ENCODE measurements around the gene MINAR2. TPM values are rescaled to one million over a fixed set of nuclear protein-coding genes. Genes with fewer than 3 reads are reported as not detected.

MINAR2 gene
- total and polyA plus RNA-seq, 9 of the 15 experiments (the other 6 are each of a cell fraction or from before 2014, with no cell fraction given) = not detected

GRCh38 chr5:129766798-129767197 lies 18.9 kb downstream of the MINAR2 start (continued):
- no peak for TF ChIP-seq PREB (CRISPR knock-in tag; IDR thresholded peaks at IDR 0.05)
- no peak for TF ChIP-seq ETV6 (IDR thresholded peaks at IDR 0.05; ENCODE audit: borderline replicate concordance in 1 of 2, low read depth in 2 of 2, low read length in 1 of 2)
- no peak for TF ChIP-seq ETV6 (CRISPR knock-in tag; IDR thresholded peaks at IDR 0.05; ENCODE audit: borderline replicate concordance)
- TF ChIP-seq TGIF2 (CRISPR knock-in tag; IDR thresholded peaks at IDR 0.05) = no peak
- no peak for TF ChIP-seq HDAC6 (IDR thresholded peaks at IDR 0.05; ENCODE audit: low read depth, low read length)

- Histone ChIP-seq H3K79me2 (ENCODE audit: control insufficient read depth, insufficient read depth, low read length) (no peaks in the 10 kb centered on the region), H3K4me2 (ENCODE audit: insufficient read depth, low read length) (no peak overlapping the region), H3K4me3 (no peak overlapping the region), H3K36me3 (ENCODE audit: control insufficient read depth, insufficient read depth, low read length) (no peaks in the 10 kb centered on the region), H2AFZ (ENCODE audit: low read depth, low read length) (no peak overlapping the region), H3K9ac (ENCODE audit: insufficient read depth in 1 of 2, low read depth in 2 of 2, low read length in 2 of 2) (no peak overlapping the region), H3K9me1 (ENCODE audit: control insufficient read depth, insufficient read depth, low read length) (no peaks in the 10 kb centered on the region), H3K27me3 (ENCODE audit: control insufficient read depth in 2 of 2, insufficient read depth in 2 of 2, low read length in 2 of 2) (no peaks in the 10 kb centered on the region), H3K4me1 (replicated peaks in 1 of 2; ENCODE audit: control insufficient read depth in 2 of 2, insufficient read depth in 2 of 2, low read length in 2 of 2) (no peaks in the 10 kb centered on the region), H4K20me1 (replicated peaks; ENCODE audit: control insufficient read depth, insufficient read depth, low read length) (no peaks in the 10 kb centered on the region), H3K27ac (ENCODE audit: extremely low read depth, low read depth, low read length) (no peak overlapping the region), H3K9me3 (replicated peaks; ENCODE audit: control insufficient read depth, insufficient read depth, low read depth, low read length) (no peaks in the 10 kb centered on the region)
- ChIA-PET CTCF (ENCODE audit: low intra/inter-chr PET ratio) (interaction anchor here (2.1 to 2.7 kb wide), 2 partner anchors 862 to 1554 kb away, joined by 17 to 21 read pairs; no protein-coding TSS in a partner anchor), POLR2A (no interaction called here)
- peak; percentile 58 to 85 (median 74) for DNase-seq (ENCODE audit: extremely low read depth in 1 of 4, low spot score in 3 of 4)
- intact Hi-C loops (cut with micrococcal nuclease) (loop anchor here (1.0 to 5.0 kb wide), 4 partner anchors 596 to 1891 kb away; no protein-coding TSS in a partner anchor), in situ Hi-C loops (cut with MboI) (loop anchor here (25.0 kb wide), 1 partner anchor 1906 kb away; no protein-coding TSS in a partner anchor)
- FAIRE-seq = peak; percentile 94
- ATAC-seq = peak; percentile 99
- WGBS (ENCODE audit: insufficient coverage, low coverage, missing lambda C conversion rate) = 2% methylated on average over 3 of the region's 3 CpGs
- BruUV-seq (replicated peaks) = no TSS peak
- TF ChIP-seq CTCFL (IDR thresholded peaks at IDR 0.05; ENCODE audit: borderline replicate concordance, insufficient read depth, low read depth, low read length, poor library complexity, severe bottlenecking) (peak; percentile 3), KLF16 (IDR thresholded peaks at IDR 0.05) (peak; percentile 60; the same call in 1 of the 2 replicates), MAZ (CRISPR knock-in tag; conservative IDR thresholded peaks at IDR 0.05 in 1 of 2, IDR thresholded peaks at IDR 0.05 in 1 of 2) (peak in 1 of 2 experiments; percentile 37; a peak in 1 of 4 replicates), PHF8 (IDR thresholded peaks at IDR 0.05; ENCODE audit: borderline replicate concordance, low read length) (no peak), ZFX (CRISPR knock-in tag; IDR thresholded peaks at IDR 0.05) (no peak), MTA2 (IDR thresholded peaks at IDR 0.05; ENCODE audit: low read depth) (no peak), ZNF592 (IDR thresholded peaks at IDR 0.05) (no peak), MYNN (IDR thresholded peaks at IDR 0.05) (no peak), MYNN (CRISPR knock-in tag; IDR thresholded peaks at IDR 0.05) (no peak)
Measured at GRCh38 chr5:129767927-129768380, 20.1 kb downstream of the MINAR2 start.
